Endothelial cell of umbilical vein (primary cell): ENCODE data around the gene B3GNT8. TPM values are rescaled to one million over a fixed set of nuclear protein-coding genes. Genes with fewer than 3 reads are reported as not detected.
"Not testable (repeated sequence)": the region's sequence is repeated elsewhere in the genome, so short reads cannot be mapped to it uniquely, and the experiment has no call there.

ENCODE experiments used
- BruUV-seq: library from RNA; stranded (reverse); fragments of 400-500 nt; replicated peaks from 2 replicates; lab custom pipeline; 2021; lab: Mats Ljungman, UMichigan
- CTCF ChIA-PET: fragments of 300-600, 350-600 bp; sonication (Branson Sonifier 250); formaldehyde crosslinking; loops from one replicate; lab custom pipeline; 2021; ENCODE audit warnings: antibody characterized with exemption, inconsistent platforms; lab: Charles Lee
- POLR2A ChIA-PET: fragments of 300-600, 350-600 bp; sonication (Branson Sonifier 250); formaldehyde crosslinking; loops from one replicate; lab custom pipeline; 2021; ENCODE audit warnings: antibody characterized with exemption, inconsistent platforms; lab: Charles Lee
- DNase-seq: peaks from one replicate; pipeline ENCODE4 v3.0.0-alpha.2; 2011; ENCODE audit warnings: low read depth, low spot score
- FAIRE-seq: peaks from 2 replicates; lab custom pipeline; 2011; peaks lifted over from hg19 to GRCh38; lab: Jason Lieb, UNC
- H2AFZ ChIP-seq: 2 replicates; pipeline ENCODE4 v1.6.0; 2012; ENCODE audit warnings: low read depth, low read length, control low read depth, inconsistent platforms
- H3K27ac ChIP-seq: 2 replicates; pipeline ENCODE4 v1.5.1; 2011; ENCODE audit warnings: low read depth, mild to moderate bottlenecking, control low read depth, low read length, moderate library complexity; ENCODE audit not compliant: insufficient read depth
- H3K27me3 ChIP-seq, 2 experiments: 2 replicates each; pipeline versions ENCODE4 v1.6.0 to v1.6.1; 2011; ENCODE audit warnings: low read length in 2 of 2, mixed read lengths in 1 of 2; ENCODE audit not compliant: control insufficient read depth in 2 of 2, insufficient read depth in 2 of 2
- H3K36me3 ChIP-seq, 2 experiments: 2 replicates in 1 of 2; 3 replicates in 1 of 2; pipeline ENCODE4 v1.5.1; 2011; ENCODE audit warnings: low read length in 2 of 2, mild to moderate bottlenecking in 1 of 2, moderate library complexity in 1 of 2; ENCODE audit not compliant: control insufficient read depth in 2 of 2, insufficient read depth in 2 of 2; ENCODE audit errors: extremely low read depth in 1 of 2
- H3K4me1 ChIP-seq: 3 replicates; pipeline ENCODE4 v1.5.1; 2011; ENCODE audit warnings: mild to moderate bottlenecking, low read length; ENCODE audit not compliant: control insufficient read depth, insufficient read depth; ENCODE audit errors: extremely low read depth
- H3K4me2 ChIP-seq: 2 replicates; pipeline ENCODE4 v1.6.1; 2011; ENCODE audit warnings: low read length, control low read depth, mixed read lengths; ENCODE audit not compliant: insufficient read depth
- H3K4me3 ChIP-seq, 3 experiments: fragments of 200-600 bp in 1 of 3; sonication (generic), shearing (Covaris generic) in 1 of 3; replicated peaks in 1 of 3; 2 replicates each; pipeline ENCODE4 v1.5.1; 2011 to 2016; ENCODE audit warnings: control low read depth in 3 of 3, low read length in 3 of 3, mild to moderate bottlenecking in 2 of 3, inconsistent platforms in 1 of 3, low read depth in 1 of 3, moderate library complexity in 1 of 3; ENCODE audit not compliant: insufficient read depth in 1 of 3
- H3K79me2 ChIP-seq: 2 replicates; pipeline ENCODE4 v1.6.0; 2012; ENCODE audit warnings: low read length, inconsistent platforms; ENCODE audit not compliant: control insufficient read depth, insufficient read depth
- H3K9ac ChIP-seq: replicated peaks from 2 replicates; pipeline ENCODE3; 2011; ENCODE audit warnings: low read length, control low read depth; ENCODE audit not compliant: insufficient read depth; ENCODE audit errors: extremely low read depth
- H3K9me1 ChIP-seq: replicated peaks from 3 replicates; pipeline ENCODE4 v1.6.0; 2011; ENCODE audit warnings: mild to moderate bottlenecking, low read length; ENCODE audit not compliant: control insufficient read depth, insufficient read depth; ENCODE audit errors: extremely low read depth
- H3K9me3 ChIP-seq: replicated peaks from 2 replicates; pipeline ENCODE4 v1.5.1; 2012; ENCODE audit warnings: low read length, inconsistent platforms; ENCODE audit not compliant: control insufficient read depth, insufficient read depth
- H4K20me1 ChIP-seq: replicated peaks from 2 replicates; pipeline ENCODE3; 2011; ENCODE audit warnings: mild to moderate bottlenecking, low read length; ENCODE audit not compliant: control insufficient read depth, insufficient read depth; ENCODE audit errors: extremely low read depth
- FOS ChIP-seq: IDR thresholded peaks from 2 replicates; pipeline ENCODE4 v1.6.1; 2011; ENCODE audit warnings: mild to moderate bottlenecking, low read length, moderate library complexity, borderline replicate concordance; ENCODE audit not compliant: insufficient read depth
- POLR2AphosphoS5 ChIP-seq: IDR thresholded peaks from 2 replicates; pipeline ENCODE4 v1.6.1; 2012; ENCODE audit warnings: low read depth, mild to moderate bottlenecking, control low read depth, low read length, moderate library complexity; ENCODE audit not compliant: insufficient read depth
- dilution Hi-C: fragments of 300-500 bp; cut with MboI; formaldehyde crosslinking; loops from one replicate; pipeline ENCODE4 v1.15.0; 2019; ENCODE audit warnings: low sequenced_read_pairs; ENCODE audit not compliant: extremely low pct_ligation_motif_present
- intact Hi-C: fragments of 100-400 bp; cut with micrococcal nuclease; formaldehyde crosslinking; loops from one replicate; pipeline ENCODE4 v1.10.0; 2022
- polyA plus RNA-seq, 4 experiments: library from polyadenylated mRNA; depleted of rRNA in 3 of 4; stranded (reverse) in 3 of 4; unstranded in 1 of 4; fragments of >200 nt; gene quantifications; 2 replicates each; pipeline versions ENCODE4 v1.2.1 to v1.2.3, GENCODE V29; 2011 to 2012; ENCODE audit warnings: missing spikeins in 1 of 4
- total RNA-seq: library from RNA; stranded (reverse); gene quantifications from 2 replicates; pipeline ENCODE4 v1.2.3, GENCODE V29; 2021
- TF ChIP-seq, protein P1 (sequence below), 2 donors: IDR thresholded peaks; 1 replicate in 1 of 2; 2 replicates in 1 of 2; pipeline ENCODE4 v1.5.1; 2011; ENCODE audit warnings: low read length in 2 of 2, mild to moderate bottlenecking in 2 of 2, moderate library complexity in 2 of 2, control low read depth in 1 of 2, inconsistent platforms in 1 of 2, low read depth in 1 of 2; ENCODE audit not compliant: insufficient read depth in 1 of 2; ENCODE audit errors: extremely low read depth in 1 of 2

The B3GNT8 gene
- total and polyA plus RNA-seq, 2 donors (not counting 3 experiments of a cell fraction or from before 2014, with no cell fraction given), result 3.6 to 7.6 TPM

DNA sequence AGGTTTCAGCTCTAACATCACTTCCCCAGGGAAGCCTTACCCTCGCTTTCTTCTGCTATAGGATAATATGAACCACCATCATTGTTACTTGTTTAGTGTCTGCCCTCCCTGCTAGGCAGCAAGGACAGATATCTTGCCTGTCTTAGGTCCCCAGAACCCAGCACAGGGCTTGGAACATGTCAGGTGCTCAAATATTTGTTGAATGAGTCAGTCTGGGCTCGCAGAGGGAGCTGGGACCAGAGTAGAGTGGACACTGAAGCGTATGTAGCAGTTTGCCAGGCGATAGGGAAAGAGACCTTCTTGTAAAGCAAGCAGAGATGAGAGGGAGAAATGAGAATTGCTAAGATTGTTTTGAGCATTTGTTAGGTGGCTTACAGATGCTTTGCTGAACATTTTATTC lies 17.9 kb downstream of the B3GNT8 start:
- TF ChIP-seq FOS (peak; percentile 25), POLR2AphosphoS5 (no peak)
- TF ChIP-seq, protein P1, sequence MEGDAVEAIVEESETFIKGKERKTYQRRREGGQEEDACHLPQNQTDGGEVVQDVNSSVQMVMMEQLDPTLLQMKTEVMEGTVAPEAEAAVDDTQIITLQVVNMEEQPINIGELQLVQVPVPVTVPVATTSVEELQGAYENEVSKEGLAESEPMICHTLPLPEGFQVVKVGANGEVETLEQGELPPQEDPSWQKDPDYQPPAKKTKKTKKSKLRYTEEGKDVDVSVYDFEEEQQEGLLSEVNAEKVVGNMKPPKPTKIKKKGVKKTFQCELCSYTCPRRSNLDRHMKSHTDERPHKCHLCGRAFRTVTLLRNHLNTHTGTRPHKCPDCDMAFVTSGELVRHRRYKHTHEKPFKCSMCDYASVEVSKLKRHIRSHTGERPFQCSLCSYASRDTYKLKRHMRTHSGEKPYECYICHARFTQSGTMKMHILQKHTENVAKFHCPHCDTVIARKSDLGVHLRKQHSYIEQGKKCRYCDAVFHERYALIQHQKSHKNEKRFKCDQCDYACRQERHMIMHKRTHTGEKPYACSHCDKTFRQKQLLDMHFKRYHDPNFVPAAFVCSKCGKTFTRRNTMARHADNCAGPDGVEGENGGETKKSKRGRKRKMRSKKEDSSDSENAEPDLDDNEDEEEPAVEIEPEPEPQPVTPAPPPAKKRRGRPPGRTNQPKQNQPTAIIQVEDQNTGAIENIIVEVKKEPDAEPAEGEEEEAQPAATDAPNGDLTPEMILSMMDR (IDR thresholded peaks at IDR 0.05; ENCODE audit: extremely low read depth in 1 of 2, insufficient read depth in 1 of 2, low read depth in 1 of 2, low read length in 2 of 2), result no peak
- no peaks in the 10 kb centered on the region for H3K9me3 ChIP-seq
- intact Hi-C loops, result loop anchor here (1.0 kb wide), 1 partner anchor 8 kb away; no protein-coding TSS in a partner anchor

DNA sequence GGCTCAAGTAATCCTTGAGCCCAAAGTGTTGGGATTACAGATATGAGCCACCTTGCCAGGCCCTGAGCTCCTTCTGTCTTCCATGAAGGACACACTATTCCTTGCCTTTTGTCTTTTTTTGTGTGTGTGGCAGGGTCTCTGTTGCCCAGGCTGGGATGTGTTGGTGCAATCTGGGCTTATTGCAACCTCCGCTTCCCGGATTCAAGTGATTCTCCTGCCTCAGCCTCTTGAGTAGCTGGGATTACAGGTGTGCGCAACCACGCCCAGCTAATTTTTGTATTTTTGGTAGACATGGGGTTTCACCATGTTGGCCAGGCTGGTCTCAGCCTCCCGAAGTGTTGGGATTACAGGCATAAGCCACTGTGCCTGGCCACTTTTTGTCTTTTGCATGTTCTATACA lies 18.3 kb downstream of the B3GNT8 start:
- FAIRE-seq, H3K27me3 ChIP-seq, H3K9ac ChIP-seq, H3K27ac ChIP-seq, POLR2A ChIA-PET, H4K20me1 ChIP-seq, H3K79me2 ChIP-seq, H3K36me3 ChIP-seq, H2AFZ ChIP-seq, H3K4me2 ChIP-seq, H3K4me3 ChIP-seq, dilution Hi-C loops, DNase-seq, BruUV-seq, H3K9me3 ChIP-seq, H3K9me1 ChIP-seq: not testable (repeated sequence)
- intact Hi-C loops, result loop anchor here (1.0 kb wide), 1 partner anchor 8 kb away; no protein-coding TSS in a partner anchor
- H3K4me1 ChIP-seq, result peaks cover 12% of the 10 kb centered on the region
- CTCF ChIA-PET, result interaction anchor here (0.8 to 4.0 kb wide), 6 partner anchors 9 to 39 kb away, joined by 4 to 20 read pairs (median 4); partner anchors contain the start of gene DMAC2

More for the DNA sequence above, 17.9 kb downstream of the B3GNT8 start:
- H3K4me2 ChIP-seq, result no peak overlapping the region
- H3K9ac ChIP-seq, result no peak overlapping the region
- H2AFZ ChIP-seq, result no peak overlapping the region
- CTCF ChIA-PET, result interaction anchor here (1.4 to 4.0 kb wide), 4 partner anchors 8 to 39 kb away, joined by 4 to 20 read pairs (median 10); partner anchors contain the start of gene DMAC2
- DNase-seq (peak; percentile 15), FAIRE-seq (peak; percentile 47)
- no peaks in the 10 kb centered on the region for H4K20me1 ChIP-seq
- peaks cover 0 to 9% of the 10 kb centered on the region in 2 experiments for H3K36me3 ChIP-seq
- no peaks in the 10 kb centered on the region for H3K9me1 ChIP-seq
- no peak overlapping the region for H3K4me3 ChIP-seq
- no peaks in the 10 kb centered on the region for H3K79me2 ChIP-seq
- POLR2A ChIA-PET, result no interaction called here
- peaks cover 12% of the 10 kb centered on the region for H3K4me1 ChIP-seq
- no TSS peak for BruUV-seq
- no peak overlapping the region for H3K27ac ChIP-seq
- dilution Hi-C loops, result no loop called here
- H3K27me3 ChIP-seq, result no peaks in the 10 kb centered on the region
